K562 (cell line): ENCODE data around the gene WWOX. TPM values are rescaled to one million over a fixed set of nuclear protein-coding genes. Genes with fewer than 3 reads are reported as not detected.

Experiments
- ATAC-seq: fragments of 200-7000 bp; cut with Tn5 transposase; 3 replicates; pipeline ENCODE4 v1.9.1; 2020; ENCODE audit warnings: moderate library complexity
- BruUV-seq: library from RNA; stranded (reverse); fragments of 400-500 nt; replicated peaks from 2 replicates; lab custom pipeline; 2021; lab: Mats Ljungman, UMichigan
- CTCF ChIA-PET: fragments of 300-600 bp; formaldehyde crosslinking; extraction: SDS; loops from one replicate; lab custom pipeline; 2021; ENCODE audit warnings: low intra/inter-chr PET ratio; lab: Yijun Ruan, JAX
- POLR2A ChIA-PET: fragments of 300-600, 350-650 bp; sonication (Branson Sonifier 250); formaldehyde crosslinking; extraction: SDS; loops from one replicate; lab custom pipeline; 2021; ENCODE audit warnings: antibody characterized with exemption, inconsistent platforms; lab: Yijun Ruan, JAX
- DNase-seq, 4 experiments: peaks; one replicate each; pipeline versions ENCODE4 v3.0.0 to v3.0.0-alpha.2; 2011 to 2018; ENCODE audit warnings: low spot score in 3 of 4, mixed read lengths in 3 of 4; ENCODE audit errors: extremely low read depth in 1 of 4
- FAIRE-seq: peaks from 2 replicates; lab custom pipeline; 2011; peaks lifted over from hg19 to GRCh38; lab: Jason Lieb, UNC
- H2AFZ ChIP-seq: 2 replicates; pipeline ENCODE4 v1.6.0; 2011; ENCODE audit warnings: low read depth, low read length, control low read depth, inconsistent platforms
- H3K27ac ChIP-seq: fragments of 200-600 bp; 3 replicates; pipeline ENCODE4 v1.8.0; 2011; ENCODE audit warnings: low read depth, mild to moderate bottlenecking, control low read depth, inconsistent platforms, low read length, moderate library complexity, mixed read lengths; ENCODE audit errors: extremely low read depth
- H3K27me3 ChIP-seq, 2 experiments: fragments of 300-600 bp in 1 of 2; 2 replicates in 1 of 2; 3 replicates in 1 of 2; pipeline versions ENCODE4 v1.6.0 to v1.8.0; 2011; ENCODE audit warnings: inconsistent platforms in 2 of 2, low read length in 2 of 2, mild to moderate bottlenecking in 1 of 2, mixed read lengths in 1 of 2, moderate library complexity in 1 of 2; ENCODE audit not compliant: control insufficient read depth in 2 of 2, insufficient read depth in 2 of 2
- H3K36me3 ChIP-seq: fragments of 300-600 bp; 3 replicates; pipeline ENCODE4 v1.8.0; 2011; ENCODE audit warnings: mild to moderate bottlenecking, low read length, inconsistent platforms; ENCODE audit not compliant: control insufficient read depth, insufficient read depth
- H3K4me1 ChIP-seq, 2 experiments: fragments of 200-600 bp in 1 of 2; replicated peaks in 1 of 2; 2 replicates in 1 of 2; 3 replicates in 1 of 2; pipeline versions ENCODE4 v1.5.1 to v1.8.0; 2011; ENCODE audit warnings: inconsistent platforms in 2 of 2, low read length in 2 of 2, mild to moderate bottlenecking in 1 of 2, mixed read lengths in 1 of 2, moderate library complexity in 1 of 2; ENCODE audit not compliant: control insufficient read depth in 2 of 2, insufficient read depth in 2 of 2
- H3K4me2 ChIP-seq: 2 replicates; pipeline ENCODE4 v1.6.1; 2011; ENCODE audit warnings: low read length, control low read depth, inconsistent platforms, mixed read lengths; ENCODE audit not compliant: insufficient read depth
- H3K4me3 ChIP-seq: fragments of 200-600 bp; sonication (generic), shearing (Covaris generic); 2 replicates; pipeline ENCODE4 v1.5.1; 2016; ENCODE audit warnings: control low read depth, inconsistent platforms
- H3K79me2 ChIP-seq: fragments of 200-600 bp; 3 replicates; pipeline ENCODE4 v1.8.0; 2011; ENCODE audit warnings: low read length, inconsistent platforms; ENCODE audit not compliant: control insufficient read depth, insufficient read depth
- H3K9ac ChIP-seq, 2 experiments: 2 replicates each; pipeline versions ENCODE4 v1.6.0 to v1.6.1; 2011; ENCODE audit warnings: low read depth in 2 of 2, low read length in 2 of 2, control low read depth in 1 of 2, inconsistent platforms in 1 of 2, mild to moderate bottlenecking in 1 of 2, mixed read lengths in 1 of 2; ENCODE audit not compliant: insufficient read depth in 1 of 2
- H3K9me1 ChIP-seq: one replicate; pipeline ENCODE4 v1.6.0; 2011; ENCODE audit warnings: inconsistent platforms, mild to moderate bottlenecking, low read length, moderate library complexity; ENCODE audit not compliant: control insufficient read depth, insufficient read depth
- H3K9me3 ChIP-seq: replicated peaks from 2 replicates; pipeline ENCODE4 v1.5.1; 2011; ENCODE audit warnings: low read depth, low read length, inconsistent platforms; ENCODE audit not compliant: control insufficient read depth, insufficient read depth
- H4K20me1 ChIP-seq: replicated peaks from 2 replicates; pipeline ENCODE4 v1.6.1; 2011; ENCODE audit warnings: low read length, inconsistent platforms, mixed read lengths; ENCODE audit not compliant: control insufficient read depth, insufficient read depth
- KDM4B ChIP-seq, 2 experiments: fragments of 450-650 bp in 1 of 2; sonication (generic) in 1 of 2; IDR thresholded peaks; 2 replicates each; pipeline ENCODE4 v1.6.1; 2016 to 2017; ENCODE audit warnings: borderline replicate concordance in 2 of 2, antibody characterized with exemption in 1 of 2, low read depth in 1 of 2, mild to moderate bottlenecking in 1 of 2
- LCOR ChIP-seq: sonication (generic); formaldehyde crosslinking; IDR thresholded peaks from 2 replicates; pipeline ENCODE4 v1.8.0; 2022; ENCODE audit warnings: mild to moderate bottlenecking, missing genetic modification reagents
- SPI1 ChIP-seq: IDR thresholded peaks from 2 replicates; pipeline ENCODE4 v1.6.1; 2011; ENCODE audit warnings: low read depth, low read length, control low read depth, borderline replicate concordance
- ZFP36 ChIP-seq: fragments of 150-350 bp; IDR thresholded peaks from 2 replicates; pipeline ENCODE4 v1.6.1; 2018; ENCODE audit warnings: low read length, low read depth; ENCODE audit not compliant: partially characterized antibody
- WGBS: fragments of 100-300 bp; shearing (Covaris generic); methylation state at CpG from one replicate; pipeline ENCODE4 v1.1.6; 2016; ENCODE audit warnings: low coverage, mixed read lengths; ENCODE audit not compliant: insufficient coverage; ENCODE audit errors: missing lambda C conversion rate; 5-methylcytosine and 5-hydroxymethylcytosine counted together
- in situ Hi-C: fragments of 300-500 bp; cut with MboI; formaldehyde crosslinking; loops from 4 replicates; pipeline ENCODE4 v1.15.0; 2018; ENCODE audit warnings: inconsistent platforms, mixed read lengths
- intact Hi-C: fragments of 100-400 bp; cut with micrococcal nuclease; formaldehyde crosslinking; loops from 2 replicates; pipeline ENCODE4 v1.14.2; 2022
- polyA plus RNA-seq, 8 experiments: library from polyadenylated mRNA; depleted of rRNA in 4 of 8; stranded (reverse) in 5 of 8; unstranded in 3 of 8; fragments of >200 nt; fragmentation: Nextera tagmentation in 2 of 8; fragmentation: Illumina TruSeq in 1 of 8; extraction: Ambion mirVana in 2 of 8; extraction: Trizol in 1 of 8; gene quantifications; 2 replicates each; pipeline versions ENCODE4 v1.2.1 to v1.2.3, GENCODE V29; 2011 to 2014; ENCODE audit warnings: inconsistent platforms in 1 of 8, missing spikeins in 1 of 8
- total RNA-seq, 7 experiments: library from RNA; depleted of rRNA in 6 of 7; stranded (reverse); fragments of >200 nt in 6 of 7; fragmentation: Illumina TruSeq in 2 of 7; extraction: Trizol in 2 of 7; gene quantifications; 2 replicates each; pipeline versions ENCODE4 v1.2.1 to v1.2.3, GENCODE V29; 2011 to 2021; ENCODE audit warnings: low replicate concordance in 1 of 7

Gene WWOX
- total and polyA plus RNA-seq, 9 of the 15 experiments (the other 6 are each of a cell fraction or from before 2014, with no cell fraction given): 1.6 to 22.7 (median 8.1) TPM

- FAIRE-seq: no peak
- no peak for ATAC-seq
- H3K4me1 ChIP-seq: peaks cover 0 to 2% of the 10 kb centered on the region in 2 experiments; a peak in 2 of 5 replicates
- 13% methylated on average over 3 of the region's 3 CpGs for WGBS
- ChIA-PET CTCF (no interaction called here), POLR2A (no interaction called here)
- no peaks in the 10 kb centered on the region for H3K79me2 ChIP-seq
- no peak overlapping the region for H3K27ac ChIP-seq
- in situ Hi-C loops: no loop called here
- no peaks in the 10 kb centered on the region; the same call in 1 of the 2 replicates for H3K9me3 ChIP-seq
- DNase-seq: no peak
- no peaks in the 10 kb centered on the region for H4K20me1 ChIP-seq
- no peaks in the 10 kb centered on the region for H3K9me1 ChIP-seq
- H3K4me2 ChIP-seq: no peak overlapping the region
- BruUV-seq: no TSS peak
- no peak overlapping the region for H2AFZ ChIP-seq
- intact Hi-C loops: no loop called here
- H3K27me3 ChIP-seq: peaks cover 0 to 17% of the 10 kb centered on the region in 2 experiments; a peak in 2 of 5 replicates
- H3K4me3 ChIP-seq: no peak overlapping the region
- H3K9ac ChIP-seq: no peak overlapping the region
- TF ChIP-seq LCOR (CRISPR knock-in tag): no peak
- TF ChIP-seq SPI1: no peak
- no peak for TF ChIP-seq KDM4B (IDR thresholded peaks at IDR 0.05; ENCODE audit: borderline replicate concordance in 2 of 2, low read depth in 1 of 2)
- TF ChIP-seq ZFP36: no peak
- H3K36me3 ChIP-seq: no peaks in the 10 kb centered on the region
These were observed 645.3 kb downstream of the WWOX start for GRCh38 chr16:78744796-78745107.
